Activated CD8-positive, alpha-beta memory T cell treated with anti-CD3 and anti-CD28 coated beads for 24 hours (primary cell): ENCODE data around the gene ZNF345.

Source experiments
- DNase-seq: peaks from one replicate; pipeline ENCODE4 v3.0.0-alpha.2; 2020

The ZNF345 gene

GRCh38 chr19:36918090-36918489, 67.4 kb downstream of the ZNF345 start:
- DNase-seq: no peak
